Adrenal gland (tissue), 12 donors: ENCODE results near the gene SMDT1. TPM values are rescaled to one million over a fixed set of nuclear protein-coding genes. Genes with fewer than 3 reads are reported as not detected.
A peak's percentile ranks its signal among the peaks of the same experiment; 100 is the strongest.
"Not testable (repeated sequence)": the region's sequence is repeated elsewhere in the genome, so short reads cannot be mapped to it uniquely, and the experiment has no call there.

Experiments
- DNase-seq, 7 donors: peaks; one replicate each; pipeline ENCODE4 v3.0.0-alpha.2; 2019 to 2020
- H3K27ac ChIP-seq, 5 donors: fragments of 200-600 bp; sonication (generic) in 4 of 5; 1 replicate in 3 of 5; 2 replicates in 2 of 5; pipeline versions ENCODE4 v1.5.1 to v1.8.0; 2016 to 2020; ENCODE audit warnings: mild to moderate bottlenecking in 1 of 5
- H3K27me3 ChIP-seq: fragments of 200-600 bp; 2 replicates; pipeline ENCODE4 v1.8.0; 2021
- H3K36me3 ChIP-seq, 2 donors: fragments of 200-600 bp; replicated peaks in 1 of 2; 1 replicate in 1 of 2; 2 replicates in 1 of 2; pipeline versions ENCODE4 v1.5.1 to v1.8.0; 2018 to 2022
- H3K4me1 ChIP-seq, 2 donors: fragments of 200-600 bp; replicated peaks in 1 of 2; 1 replicate in 1 of 2; 2 replicates in 1 of 2; pipeline versions ENCODE4 v1.5.1 to v1.8.0; 2018 to 2021
- H3K4me3 ChIP-seq, 4 donors: fragments of 200-600 bp; sonication (generic) in 3 of 4; one replicate each; pipeline ENCODE4 v1.5.1; 2016 to 2018
- H3K9me3 ChIP-seq, 3 donors: fragments of 200-600 bp; sonication (generic) in 1 of 3; replicated peaks in 1 of 3; 1 replicate in 2 of 3; 2 replicates in 1 of 3; pipeline versions ENCODE4 v1.5.1 to v1.8.0; 2016 to 2021
- CTCF ChIP-seq, 6 experiments: fragments of 450-650 bp in 4 of 6; fragments of 200-600 bp in 2 of 6; sonication (generic) in 1 of 6; IDR thresholded peaks; 1 replicate in 5 of 6; 2 replicates in 1 of 6; pipeline versions ENCODE4 v1.5.1 to v1.8.0; 2016 to 2021; ENCODE audit warnings: antibody characterized with exemption in 6 of 6, mild to moderate bottlenecking in 2 of 6, moderate library complexity in 1 of 6
- POLR2A ChIP-seq, 2 donors: fragments of 450-650 bp; IDR thresholded peaks; one replicate each; pipeline ENCODE4 v1.6.1; 2017; ENCODE audit warnings: antibody characterized with exemption in 2 of 2, mild to moderate bottlenecking in 2 of 2, moderate library complexity in 1 of 2
- WGBS, 4 donors: extraction: QIAGEN DNeasy Blood & Tissue Kit in 2 of 4; methylation state at CpG; one replicate each; pipeline versions ENCODE4 v1.1.5 to v1.1.7; 2013 to 2017; 5-methylcytosine and 5-hydroxymethylcytosine counted together
- intact Hi-C, 2 donors: fragments of 100-400 bp; cut with DNase I; formaldehyde crosslinking; loops; one replicate each; pipeline versions ENCODE4 v1.14.1 to v1.15.0; 2022 to 2023
- polyA plus RNA-seq, 3 donors: library from polyadenylated mRNA; stranded (reverse); fragments of 200-250 nt in 2 of 3; fragments of 350-450 nt in 1 of 3; fragmentation: Illumina TruSeq in 1 of 3; extraction: RNeasy Lipid Tissue Mini Kit (QIAGEN cat#74804) in 1 of 3; gene quantifications; one replicate each; pipeline ENCODE4 v1.2.3, GENCODE V29; 2013 to 2014
- total RNA-seq, 9 donors: library from RNA; depleted of rRNA in 4 of 9; stranded (reverse); fragments of >200 nt in 4 of 9; fragments of 120-200 nt in 1 of 9; fragmentation: NEBNext Ultra II Directional in 1 of 9; extraction: Animal tissue kit (Norgen Biotek cat#: 25700) in 1 of 9; gene quantifications; one replicate each; pipeline versions ENCODE4 v1.1.0 to v1.2.4, GENCODE V29; 2013 to 2023
- donor health status: healthy with polysubstance abuse.
- donor health status: Bipolar disorder and iron deficiency.
- donor health status: DM: yes; HTN: yes; CAD: no.
- donor health status: DM: no; HTN: no; CAD: no.
- donor health status: DM: no; HTN: no; CAD: no.
- donor health status: DM: yes; HTN: yes; CAD: no.

The SMDT1 gene
- total and polyA plus RNA-seq, 12 donors = 4.3 to 151 (median 62.5) TPM

GRCh38 chr22:42114721-42115120 lies 35.2 kb downstream of the SMDT1 start:
- intact Hi-C loops = loop anchor here in 1 of 2 donors (10.0 kb wide), 1 partner anchor 150 kb away; the partner anchor contains the start of gene SEPTIN3
- H3K27ac ChIP-seq = no peak overlapping the region
- H3K9me3 ChIP-seq = no peaks in the 10 kb centered on the region
- DNase-seq = peak in 2 of 7 donors; percentile 28 to 46
- H3K4me1 ChIP-seq = no peaks in the 10 kb centered on the region
- 88 to 95% (median 94%) methylated on average over 7 of the region's 7 CpGs for WGBS, 4 donors
- no peaks in the 10 kb centered on the region for H3K36me3 ChIP-seq
- H3K27me3 ChIP-seq = no peaks in the 10 kb centered on the region
- TF ChIP-seq CTCF (IDR thresholded peaks at IDR 0.05) (peak in 4 of 6 experiments; percentile 18 to 42 (median 24)), POLR2A (IDR thresholded peaks at IDR 0.05) (no peak)
- no peak overlapping the region for H3K4me3 ChIP-seq

DNA sequence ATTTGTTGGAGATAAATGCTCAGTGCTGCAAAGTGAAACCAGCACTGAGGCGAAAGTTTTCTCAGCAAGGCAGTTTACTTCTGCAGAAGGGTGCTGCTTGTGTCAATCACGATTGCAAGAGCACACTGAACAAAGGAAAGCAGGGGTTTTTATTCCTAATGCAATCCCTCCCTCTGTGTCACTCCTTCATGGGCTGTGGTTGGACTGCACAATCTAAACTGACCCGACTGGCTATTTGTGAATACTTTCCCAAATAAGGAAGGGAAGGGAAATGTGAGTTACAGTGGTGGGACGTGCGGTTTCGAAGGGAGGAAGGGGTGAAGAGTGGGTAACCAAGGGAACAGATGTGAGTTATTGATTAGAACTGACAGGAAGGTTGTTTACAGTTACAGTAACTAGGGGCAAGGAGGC lies 35.9 kb downstream of the SMDT1 start:
- not testable (repeated sequence) for H3K27me3 ChIP-seq, H3K9me3 ChIP-seq, H3K4me3 ChIP-seq, H3K36me3 ChIP-seq, H3K27ac ChIP-seq, DNase-seq, H3K4me1 ChIP-seq
- 74 to 90% (median 85%) methylated on average over 6 of the region's 6 CpGs for WGBS, 4 donors
- intact Hi-C loops = loop anchor here in 1 of 2 donors (10.0 kb wide), 1 partner anchor 151 kb away; the partner anchor contains the start of gene SEPTIN3

DNA sequence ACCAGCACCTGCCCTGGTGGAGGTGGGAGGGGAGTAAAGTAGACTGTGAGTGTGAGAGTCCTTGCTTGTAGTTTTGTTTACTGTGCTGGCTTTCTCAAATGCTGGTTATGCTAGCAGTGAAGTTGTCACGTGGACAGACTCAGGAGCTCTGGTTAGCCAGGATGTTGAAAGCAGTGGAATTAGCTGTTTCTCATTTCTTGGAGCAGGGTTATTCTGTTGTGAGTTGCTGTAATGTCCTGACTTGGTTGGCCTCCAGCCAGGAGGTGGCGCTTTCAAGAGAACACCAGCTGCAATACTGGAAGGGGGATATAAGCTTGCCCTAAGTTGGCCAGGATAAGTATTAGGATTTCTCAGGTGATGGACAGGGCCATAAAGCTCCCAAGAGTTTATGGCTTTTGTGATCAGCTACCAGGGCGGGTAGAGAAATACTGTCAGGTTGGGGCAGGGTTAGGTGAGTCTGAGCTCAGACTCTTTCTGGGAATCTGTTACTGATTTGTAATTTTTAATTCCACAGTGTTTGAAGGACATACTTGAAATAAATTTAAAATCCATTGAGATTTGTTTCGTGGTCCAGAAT lies 37.4 kb downstream of the SMDT1 start:
- Histone ChIP-seq H3K36me3 (no peaks in the 10 kb centered on the region), H3K4me1 (no peaks in the 10 kb centered on the region), H3K27ac (no peak overlapping the region), H3K9me3 (no peaks in the 10 kb centered on the region), H3K27me3 (no peaks in the 10 kb centered on the region), H3K4me3 (no peak overlapping the region)
- 89 to 98% (median 94%) methylated on average over 4 of the region's 4 CpGs for WGBS, 4 donors
- TF ChIP-seq POLR2A (IDR thresholded peaks at IDR 0.05) = no peak
- no peak for TF ChIP-seq CTCF (IDR thresholded peaks at IDR 0.05)
- DNase-seq = no peak
- intact Hi-C loops = loop anchor here in 1 of 2 donors (10.0 kb wide), 1 partner anchor 152 kb away; the partner anchor contains the start of gene SEPTIN3

GRCh38 chr22:42120231-42121021 lies 40.9 kb downstream of the SMDT1 start:
- H3K9me3 ChIP-seq, DNase-seq, H3K36me3 ChIP-seq, H3K4me1 ChIP-seq, H3K27ac ChIP-seq, H3K27me3 ChIP-seq, intact Hi-C loops, H3K4me3 ChIP-seq: not testable (repeated sequence)
- WGBS, 4 donors = 70 to 90% (median 73%) methylated on average over 15 of the region's 15 CpGs

GRCh38 chr22:42123529-42123928 lies 44.0 kb downstream of the SMDT1 start:
- H3K9me3 ChIP-seq, H3K27ac ChIP-seq, H3K4me3 ChIP-seq, H3K36me3 ChIP-seq, H3K27me3 ChIP-seq, H3K4me1 ChIP-seq, intact Hi-C loops, DNase-seq: not testable (repeated sequence)
- no CpG with 5 or more reads among the region's 4 CpGs for WGBS, 4 donors
